ENCODE data around the gene ZBTB8A. TPM values are rescaled to one million over a fixed set of nuclear protein-coding genes. Genes with fewer than 3 reads are reported as not detected.

The ZBTB8A gene
- total and polyA plus RNA-seq, 12 donors = 1.3 to 8.3 (median 4.7) TPM

DNA sequence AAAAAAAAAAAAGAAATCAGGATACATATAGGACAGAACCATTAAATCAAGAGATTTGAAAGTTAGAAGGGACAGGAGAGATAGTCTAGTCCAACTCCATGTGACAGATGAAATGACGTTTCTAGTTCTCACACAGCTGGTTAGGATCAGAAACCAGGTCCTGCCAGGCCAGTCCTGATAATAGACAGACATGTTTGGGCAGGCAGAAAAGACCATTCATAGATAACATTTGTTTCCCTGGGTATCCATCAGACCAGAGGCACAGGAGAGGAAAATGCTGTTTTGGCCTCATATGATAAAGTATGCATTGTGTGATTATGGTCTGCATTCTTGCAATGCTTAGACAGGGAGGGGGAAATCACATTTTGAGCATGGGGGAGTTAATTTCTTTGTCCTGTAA lies 45.0 kb upstream of the ZBTB8A start:
- 61 to 88% (median 69%) methylated on average over 1 of the region's 1 CpG for WGBS, 4 donors
- H3K9me3 ChIP-seq (replicated peaks in 1 of 3) = no peaks in the 10 kb centered on the region
- TF ChIP-seq POLR2A (IDR thresholded peaks at IDR 0.05) = no peak
- TF ChIP-seq, protein P1, sequence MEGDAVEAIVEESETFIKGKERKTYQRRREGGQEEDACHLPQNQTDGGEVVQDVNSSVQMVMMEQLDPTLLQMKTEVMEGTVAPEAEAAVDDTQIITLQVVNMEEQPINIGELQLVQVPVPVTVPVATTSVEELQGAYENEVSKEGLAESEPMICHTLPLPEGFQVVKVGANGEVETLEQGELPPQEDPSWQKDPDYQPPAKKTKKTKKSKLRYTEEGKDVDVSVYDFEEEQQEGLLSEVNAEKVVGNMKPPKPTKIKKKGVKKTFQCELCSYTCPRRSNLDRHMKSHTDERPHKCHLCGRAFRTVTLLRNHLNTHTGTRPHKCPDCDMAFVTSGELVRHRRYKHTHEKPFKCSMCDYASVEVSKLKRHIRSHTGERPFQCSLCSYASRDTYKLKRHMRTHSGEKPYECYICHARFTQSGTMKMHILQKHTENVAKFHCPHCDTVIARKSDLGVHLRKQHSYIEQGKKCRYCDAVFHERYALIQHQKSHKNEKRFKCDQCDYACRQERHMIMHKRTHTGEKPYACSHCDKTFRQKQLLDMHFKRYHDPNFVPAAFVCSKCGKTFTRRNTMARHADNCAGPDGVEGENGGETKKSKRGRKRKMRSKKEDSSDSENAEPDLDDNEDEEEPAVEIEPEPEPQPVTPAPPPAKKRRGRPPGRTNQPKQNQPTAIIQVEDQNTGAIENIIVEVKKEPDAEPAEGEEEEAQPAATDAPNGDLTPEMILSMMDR (IDR thresholded peaks at IDR 0.05) = no peak
- H3K27ac ChIP-seq = no peak overlapping the region
- H3K27me3 ChIP-seq = no peaks in the 10 kb centered on the region
- H3K36me3 ChIP-seq (replicated peaks in 1 of 2) = no peaks in the 10 kb centered on the region
- no peak overlapping the region for H3K4me3 ChIP-seq
- H3K4me1 ChIP-seq (replicated peaks in 1 of 2) = peaks cover 5 to 13% of the 10 kb centered on the region in 2 donors
- no peak for DNase-seq
- intact Hi-C loops (cut with DNase I) = no loop called here

GRCh38 chr1:32494711-32495337 lies 44.4 kb upstream of the ZBTB8A start:
- 84 to 93% (median 87%) methylated on average over 7 of the region's 7 CpGs for WGBS, 4 donors

GRCh38 chr1:32496127-32496526 lies 43.1 kb upstream of the ZBTB8A start:
- H3K4me1 ChIP-seq (replicated peaks in 1 of 2) = peaks cover 8 to 17% of the 10 kb centered on the region in 2 donors
- TF ChIP-seq, protein P1 (IDR thresholded peaks at IDR 0.05) = no peak
- TF ChIP-seq POLR2A (IDR thresholded peaks at IDR 0.05) = peak in 1 of 2 donors; percentile 45
- intact Hi-C loops (cut with DNase I) = no loop called here
- peak in 1 of 7 donors; percentile 52 for DNase-seq
- 24 to 31% (median 27%) methylated on average over 5 of the region's 5 CpGs for WGBS, 4 donors
- peak overlapping the region in 1 of 4 donors; percentile 30 for H3K4me3 ChIP-seq
- H3K36me3 ChIP-seq (replicated peaks in 1 of 2) = no peaks in the 10 kb centered on the region
- no peaks in the 10 kb centered on the region for H3K27me3 ChIP-seq
- H3K9me3 ChIP-seq (replicated peaks in 1 of 3) = no peaks in the 10 kb centered on the region
- H3K27ac ChIP-seq = peak overlapping the region in 2 of 5 donors; percentile 10 to 15

More at GRCh38 chr1:32494711-32495337, 44.4 kb upstream of the ZBTB8A start:
- no peak overlapping the region for H3K27ac ChIP-seq
- H3K9me3 ChIP-seq (replicated peaks in 1 of 3) = no peaks in the 10 kb centered on the region
- TF ChIP-seq POLR2A (IDR thresholded peaks at IDR 0.05) = no peak
- TF ChIP-seq, protein P1 (IDR thresholded peaks at IDR 0.05) = no peak
- DNase-seq = no peak
- H3K36me3 ChIP-seq (replicated peaks in 1 of 2) = no peaks in the 10 kb centered on the region
- H3K27me3 ChIP-seq = no peaks in the 10 kb centered on the region
- H3K4me1 ChIP-seq (replicated peaks in 1 of 2) = peaks cover 5 to 13% of the 10 kb centered on the region in 2 donors
- intact Hi-C loops (cut with DNase I) = no loop called here
- no peak overlapping the region for H3K4me3 ChIP-seq

GRCh38 chr1:32498751-32499150 lies 40.5 kb upstream of the ZBTB8A start:
- H3K9me3 ChIP-seq (replicated peaks in 1 of 3) = no peaks in the 10 kb centered on the region
- intact Hi-C loops (cut with DNase I) = no loop called here
- no peak overlapping the region for H3K4me3 ChIP-seq
- no peaks in the 10 kb centered on the region for H3K27me3 ChIP-seq
- no peaks in the 10 kb centered on the region for H3K36me3 ChIP-seq (replicated peaks in 1 of 2)
- no peak for DNase-seq
- H3K4me1 ChIP-seq (replicated peaks in 1 of 2) = peaks cover 15 to 24% of the 10 kb centered on the region in 2 donors
- WGBS, 4 donors = 94 to 98% (median 96%) methylated on average over 7 to 8 of the region's 8 CpGs
- no peak overlapping the region for H3K27ac ChIP-seq
- TF ChIP-seq POLR2A (IDR thresholded peaks at IDR 0.05) = no peak
- TF ChIP-seq, protein P1 (IDR thresholded peaks at IDR 0.05) = no peak

All from adrenal gland (tissue), 12 donors.